ENCODE results near the gene SP2.
"Not testable (repeated sequence)": the region's sequence is repeated elsewhere in the genome, so short reads cannot be mapped to it uniquely, and the experiment has no call there.

The SP2 gene

GRCh38 chr17:47924785-47925677 is 29.0 kb downstream of the SP2 start:
- no peak for DNase-seq

- no peak for DNase-seq
These were observed 29.6 kb downstream of the SP2 start for GRCh38 chr17:47925678-47925988.

GRCh38 chr17:47927821-47928400 is 31.9 kb downstream of the SP2 start:
- no peak for DNase-seq

- no peak for DNase-seq
These were observed 32.4 kb downstream of the SP2 start for GRCh38 chr17:47928415-47928814.

GRCh38 chr17:47929218-47930000 is 33.4 kb downstream of the SP2 start:
- no peak for DNase-seq

GRCh38 chr17:47931848-47932247 is 35.8 kb downstream of the SP2 start:
- DNase-seq: no peak

GRCh38 chr17:47934856-47935255 is 38.8 kb downstream of the SP2 start:
- DNase-seq: no peak

GRCh38 chr17:47935468-47935867 is 39.4 kb downstream of the SP2 start:
- DNase-seq: not testable (repeated sequence)

- no peak for DNase-seq
These were observed 39.9 kb downstream of the SP2 start for GRCh38 chr17:47935961-47936360.

- no peak for DNase-seq
These were observed 41.9 kb downstream of the SP2 start for GRCh38 chr17:47937941-47938340.

- DNase-seq: peak; percentile 96
These were observed 45.4 kb downstream of the SP2 start, which contains the start of gene PNPO for GRCh38 chr17:47941246-47942095. Gene PNPO, plus strand, starts transcription at chr17:47941571. Its CDS starts 105 bp downstream, at chr17:47941676.

GRCh38 chr17:47942096-47942510 is 46.1 kb downstream of the SP2 start:
- peak; percentile 42 for DNase-seq

GRCh38 chr17:47942568-47942967 is 46.5 kb downstream of the SP2 start:
- no peak for DNase-seq

- DNase-seq: no peak
These were observed 49.0 kb downstream of the SP2 start for GRCh38 chr17:47945080-47945479.

- DNase-seq: no peak
These were observed 49.8 kb downstream of the SP2 start for GRCh38 chr17:47945529-47946508.

GRCh38 chr17:47946516-47946915 is 50.5 kb downstream of the SP2 start:
- no peak for DNase-seq

GRCh38 chr17:47946929-47947397 is 50.9 kb downstream of the SP2 start:
- peak; percentile 88 for DNase-seq

- DNase-seq: no peak
These were observed 52.7 kb downstream of the SP2 start for GRCh38 chr17:47948706-47949196.

- peak; percentile 94 for DNase-seq
These were observed 53.2 kb downstream of the SP2 start for GRCh38 chr17:47949197-47949759.

- no peak for DNase-seq
These were observed 53.9 kb downstream of the SP2 start for GRCh38 chr17:47949946-47950345.

GRCh38 chr17:47950448-47950847 is 54.4 kb downstream of the SP2 start:
- DNase-seq: no peak

Measured in stimulated activated CD8-positive, alpha-beta memory T cell treated with anti-CD3 and anti-CD28 coated beads, Interleukin-4, amount 100 ng/mL, for 48 hours (primary cell).